ENCODE results near the gene ARID5A. TPM values are rescaled to one million over a fixed set of nuclear protein-coding genes. Genes with fewer than 3 reads are reported as not detected.

The ARID5A gene
- total RNA-seq, 2 donors from 2014 or later: 152 to 231 TPM

DNA sequence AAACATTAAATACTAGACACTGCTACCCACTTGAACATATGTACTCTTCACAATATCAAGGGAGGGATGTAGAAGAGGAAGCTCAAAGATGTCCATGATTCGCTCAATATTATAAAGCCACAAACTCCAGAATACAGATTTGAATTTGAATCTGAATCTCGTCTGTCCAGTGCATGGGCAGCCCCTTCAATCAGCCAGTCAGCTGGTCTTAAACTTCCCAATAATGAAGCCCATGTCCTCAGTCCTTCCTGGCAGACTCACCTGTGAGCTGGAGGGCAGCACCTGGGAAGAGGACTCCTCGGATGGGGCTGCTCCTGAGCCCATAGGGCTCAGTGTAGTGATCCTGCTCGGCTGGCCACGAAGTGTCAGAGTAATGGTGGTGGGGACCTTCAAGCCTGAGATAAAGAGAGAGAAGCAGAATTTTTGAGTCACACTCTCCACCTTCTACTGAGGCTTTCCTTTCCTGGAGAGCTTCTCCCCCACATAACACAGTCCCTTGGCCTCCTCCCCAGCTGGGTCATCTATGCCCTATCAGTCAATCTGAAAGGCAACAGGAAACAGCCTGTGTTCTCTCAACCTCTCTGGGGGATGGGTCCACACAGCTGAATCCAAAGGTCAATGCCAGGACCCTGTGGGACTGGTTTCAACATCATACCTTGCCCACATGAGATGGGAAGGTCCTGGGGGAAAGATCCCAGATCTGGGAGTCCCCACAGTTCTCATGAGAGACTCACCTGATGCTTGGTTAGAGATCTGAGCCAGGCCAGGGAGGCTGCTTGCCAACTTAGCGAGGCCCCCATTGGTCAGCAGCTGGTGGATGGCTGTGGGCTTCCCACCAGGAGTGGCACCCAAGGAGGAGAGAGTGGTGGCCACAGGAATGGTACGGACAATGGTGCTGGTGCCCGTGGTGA is 65.1 kb downstream of the ARID5A start:
- ATAC-seq (ENCODE audit: insufficient number of reproducible peaks, low FRiP score, low read depth) (no peak), DNase-seq (ENCODE audit: low spot score) (no peak)
- H3K4me1 ChIP-seq (ENCODE audit: control insufficient read depth in 1 of 2, low read depth in 2 of 2): peaks cover 0 to 8% of the 10 kb centered on the region in 2 donors
- peaks cover 66% of the 10 kb centered on the region for H3K36me3 ChIP-seq
- no peaks in the 10 kb centered on the region for H3K27me3 ChIP-seq (replicated peaks; ENCODE audit: insufficient read depth)
- no peaks in the 10 kb centered on the region for H3K9me3 ChIP-seq
- H3K27ac ChIP-seq: no peak overlapping the region
- no peak overlapping the region for H3K4me3 ChIP-seq
- TF ChIP-seq, protein P1, sequence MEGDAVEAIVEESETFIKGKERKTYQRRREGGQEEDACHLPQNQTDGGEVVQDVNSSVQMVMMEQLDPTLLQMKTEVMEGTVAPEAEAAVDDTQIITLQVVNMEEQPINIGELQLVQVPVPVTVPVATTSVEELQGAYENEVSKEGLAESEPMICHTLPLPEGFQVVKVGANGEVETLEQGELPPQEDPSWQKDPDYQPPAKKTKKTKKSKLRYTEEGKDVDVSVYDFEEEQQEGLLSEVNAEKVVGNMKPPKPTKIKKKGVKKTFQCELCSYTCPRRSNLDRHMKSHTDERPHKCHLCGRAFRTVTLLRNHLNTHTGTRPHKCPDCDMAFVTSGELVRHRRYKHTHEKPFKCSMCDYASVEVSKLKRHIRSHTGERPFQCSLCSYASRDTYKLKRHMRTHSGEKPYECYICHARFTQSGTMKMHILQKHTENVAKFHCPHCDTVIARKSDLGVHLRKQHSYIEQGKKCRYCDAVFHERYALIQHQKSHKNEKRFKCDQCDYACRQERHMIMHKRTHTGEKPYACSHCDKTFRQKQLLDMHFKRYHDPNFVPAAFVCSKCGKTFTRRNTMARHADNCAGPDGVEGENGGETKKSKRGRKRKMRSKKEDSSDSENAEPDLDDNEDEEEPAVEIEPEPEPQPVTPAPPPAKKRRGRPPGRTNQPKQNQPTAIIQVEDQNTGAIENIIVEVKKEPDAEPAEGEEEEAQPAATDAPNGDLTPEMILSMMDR (IDR thresholded peaks at IDR 0.05): no peak

Other genes starting within 250 kb of the ARID5A start
- gene SNRNP200, start 231.2 kb upstream of the ARID5A start, total RNA-seq: 10 to 100 TPM; 77.2 to 85.6 TPM
- gene ITPRIPL1, start 211.4 kb upstream of the ARID5A start, total RNA-seq: 1 to 10 TPM in 1 of 2 donors, under 1 TPM in 1; 0.63 to 1.6 TPM
- gene NCAPH, start 201.0 kb upstream of the ARID5A start, total RNA-seq: 1 to 10 TPM in 1 of 2 donors, not detected in 1; 1.3 TPM
- gene NEURL3, start 31.4 kb upstream of the ARID5A start, total RNA-seq: not detected
- gene KANSL3, start 101.6 kb downstream of the ARID5A start, total RNA-seq: 10 to 100 TPM; 60.2 to 73.4 TPM
- gene FER1L5, start 106.0 kb downstream of the ARID5A start, total RNA-seq: not detected
- 10 to 100 TPM in 1 of 2 donors, 1 to 10 TPM in 1; 9.1 to 12.8 TPM for gene LMAN2L, start 203.3 kb downstream of the ARID5A start, total RNA-seq
- 1 to 10 TPM; 6.5 TPM for gene CNNM4, start 224.2 kb downstream of the ARID5A start, total RNA-seq

All from thoracic aorta (tissue), 2 donors.